ENCODE results near the gene F11R. TPM values are rescaled to one million over a fixed set of nuclear protein-coding genes. Genes with fewer than 3 reads are reported as not detected.
A peak's percentile ranks its signal among the peaks of the same experiment; 100 is the strongest.
"Not testable (repeated sequence)": the region's sequence is repeated elsewhere in the genome, so short reads cannot be mapped to it uniquely, and the experiment has no call there.

The F11R gene
- total RNA-seq, 2 experiments from 2014 or later = 13.9 to 16.2 TPM

- not testable (repeated sequence) for DNase-seq; H3K36me3 Mint-ChIP-seq (ENCODE audit: low read depth); H3K9me3 Mint-ChIP-seq; H3K27me3 Mint-ChIP-seq; H3K27ac Mint-ChIP-seq
- ChIA-PET POLR2A (interaction anchor here (1.8 kb wide), 1 partner anchor 51 kb away, joined by 5 read pairs; the partner anchor contains the start of gene ARHGAP30), CTCF (interaction anchor here (0.7 kb wide), 2 partner anchors 27 to 29 kb away, joined by 4 to 5 read pairs; no protein-coding TSS in a partner anchor)
- Mint-ChIP-seq H3K4me3 (peak overlapping the region; percentile 85), H3K4me1 (peaks cover 34% of the 10 kb centered on the region)
Measured at GRCh38 chr1:161019111-161019660, 1.8 kb downstream of the F11R start.

- POLR2A ChIA-PET = interaction anchor here (1.0 to 1.8 kb wide), 2 partner anchors 27 to 51 kb away, joined by 3 to 5 read pairs; partner anchors contain the start of gene ARHGAP30
- DNase-seq = no peak
- Mint-ChIP-seq H3K36me3 (ENCODE audit: low read depth) (no peaks in the 10 kb centered on the region), H3K4me3 (no peak overlapping the region), H3K27me3 (peaks cover 4% of the 10 kb centered on the region), H3K9me3 (no peaks in the 10 kb centered on the region), H3K27ac (no peak overlapping the region), H3K4me1 (peaks cover 38% of the 10 kb centered on the region)
- CTCF ChIA-PET = interaction anchor here (1.1 kb wide), 1 partner anchor 29 kb away, joined by 3 read pairs; no protein-coding TSS in a partner anchor
Measured at GRCh38 chr1:161018631-161018930, 2.4 kb downstream of the F11R start.

- H3K4me1 Mint-ChIP-seq = peaks cover 44% of the 10 kb centered on the region
- DNase-seq = no peak
- H3K27ac Mint-ChIP-seq = no peak overlapping the region
- H3K9me3 Mint-ChIP-seq = no peaks in the 10 kb centered on the region
- no peak overlapping the region for H3K4me3 Mint-ChIP-seq
- CTCF ChIA-PET = interaction anchor here (1.1 kb wide), 1 partner anchor 28 kb away, joined by 3 read pairs; no protein-coding TSS in a partner anchor
- H3K36me3 Mint-ChIP-seq (ENCODE audit: low read depth) = no peaks in the 10 kb centered on the region
- POLR2A ChIA-PET = interaction anchor here (1.0 to 1.8 kb wide), 2 partner anchors 27 to 52 kb away, joined by 3 to 5 read pairs; partner anchors contain the start of gene ARHGAP30
- peaks cover 4% of the 10 kb centered on the region for H3K27me3 Mint-ChIP-seq
Measured at GRCh38 chr1:161017756-161018630, 3.0 kb downstream of the F11R start.

GRCh38 chr1:161017181-161017580 is 3.8 kb downstream of the F11R start:
- H3K27me3 Mint-ChIP-seq; H3K4me3 Mint-ChIP-seq; H3K9me3 Mint-ChIP-seq; POLR2A ChIA-PET; H3K27ac Mint-ChIP-seq; CTCF ChIA-PET; DNase-seq; H3K36me3 Mint-ChIP-seq (ENCODE audit: low read depth): not testable (repeated sequence)
- peaks cover 45% of the 10 kb centered on the region for H3K4me1 Mint-ChIP-seq

GRCh38 chr1:161016683-161017082 is 4.3 kb downstream of the F11R start:
- H3K27me3 Mint-ChIP-seq; H3K4me3 Mint-ChIP-seq; CTCF ChIA-PET; H3K9me3 Mint-ChIP-seq; DNase-seq; POLR2A ChIA-PET; H3K36me3 Mint-ChIP-seq (ENCODE audit: low read depth): not testable (repeated sequence)
- Mint-ChIP-seq H3K4me1 (peaks cover 44% of the 10 kb centered on the region), H3K27ac (peak overlapping the region; percentile 30)

- Mint-ChIP-seq H3K4me1 (peaks cover 35% of the 10 kb centered on the region), H3K36me3 (ENCODE audit: low read depth) (peaks cover 2% of the 10 kb centered on the region), H3K4me3 (peak overlapping the region; percentile 66), H3K9me3 (no peaks in the 10 kb centered on the region), H3K27me3 (no peaks in the 10 kb centered on the region), H3K27ac (peak overlapping the region; percentile 94)
- peak; percentile 75 for DNase-seq
- CTCF ChIA-PET = interaction anchor here (0.7 to 2.1 kb wide), 9 partner anchors 8 to 84 kb away, joined by 3 to 12 read pairs (median 4); partner anchors contain the start of genes KLHDC9 and USF1
- POLR2A ChIA-PET = interaction anchor here (1.0 to 2.3 kb wide), 11 partner anchors 9 to 176 kb away, joined by 3 to 26 read pairs (median 5); partner anchors contain the start of genes ARHGAP30, KLHDC9, NIT1 and PFDN2
Measured at GRCh38 chr1:161013488-161014230, 7.3 kb downstream of the F11R start.

- H3K36me3 Mint-ChIP-seq (ENCODE audit: low read depth) = peaks cover 2% of the 10 kb centered on the region
- peak overlapping the region; percentile 66 for H3K4me3 Mint-ChIP-seq
- no peak for DNase-seq
- ChIA-PET CTCF (interaction anchor here (0.7 to 2.1 kb wide), 10 partner anchors 9 to 85 kb away, joined by 3 to 12 read pairs (median 4); partner anchors contain the start of genes KLHDC9 and USF1), POLR2A (interaction anchor here (1.0 to 2.3 kb wide), 11 partner anchors 8 to 175 kb away, joined by 3 to 26 read pairs (median 5); partner anchors contain the start of genes ARHGAP30, KLHDC9, NIT1 and PFDN2)
- H3K27ac Mint-ChIP-seq = peak overlapping the region; percentile 94
- H3K27me3 Mint-ChIP-seq = no peaks in the 10 kb centered on the region
- H3K4me1 Mint-ChIP-seq = peaks cover 35% of the 10 kb centered on the region
- no peaks in the 10 kb centered on the region for H3K9me3 Mint-ChIP-seq
Measured at GRCh38 chr1:161013131-161013487, 7.8 kb downstream of the F11R start.

GRCh38 chr1:161012420-161012819 is 8.5 kb downstream of the F11R start:
- ChIA-PET CTCF (interaction anchor here (0.6 to 2.1 kb wide), 8 partner anchors 9 to 156 kb away, joined by 3 to 12 read pairs (median 4); partner anchors contain the start of genes F11R and KLHDC9), POLR2A (interaction anchor here (0.6 to 2.2 kb wide), 5 partner anchors 26 to 175 kb away, joined by 3 to 12 read pairs (median 3); partner anchors contain the start of genes TSTD1 and UFC1)
- peaks cover 2% of the 10 kb centered on the region for H3K36me3 Mint-ChIP-seq (ENCODE audit: low read depth)
- peaks cover 35% of the 10 kb centered on the region for H3K4me1 Mint-ChIP-seq
- no peak overlapping the region for H3K4me3 Mint-ChIP-seq
- peak overlapping the region; percentile 94 for H3K27ac Mint-ChIP-seq
- DNase-seq = no peak
- no peaks in the 10 kb centered on the region for H3K9me3 Mint-ChIP-seq
- H3K27me3 Mint-ChIP-seq = no peaks in the 10 kb centered on the region

GRCh38 chr1:161009602-161010211 is 11.2 kb downstream of the F11R start:
- CTCF ChIA-PET = interaction anchor here (0.7 kb wide), 1 partner anchor 12 kb away, joined by 3 read pairs; no protein-coding TSS in a partner anchor

GRCh38 chr1:161008869-161009510 is 12.0 kb downstream of the F11R start:
- no peak overlapping the region for H3K27ac Mint-ChIP-seq
- H3K9me3 Mint-ChIP-seq = no peaks in the 10 kb centered on the region
- peaks cover 2% of the 10 kb centered on the region for H3K36me3 Mint-ChIP-seq (ENCODE audit: low read depth)
- no peak for DNase-seq
- peaks cover 30% of the 10 kb centered on the region for H3K4me1 Mint-ChIP-seq
- no peaks in the 10 kb centered on the region for H3K27me3 Mint-ChIP-seq
- no peak overlapping the region for H3K4me3 Mint-ChIP-seq
- ChIA-PET CTCF (interaction anchor here (1.3 kb wide), 1 partner anchor 11 kb away, joined by 4 read pairs; no protein-coding TSS in a partner anchor), POLR2A (no interaction called here)

More at GRCh38 chr1:161009602-161010211, 11.2 kb downstream of the F11R start:
- Mint-ChIP-seq H3K4me1 (peaks cover 35% of the 10 kb centered on the region), H3K36me3 (ENCODE audit: low read depth) (peaks cover 2% of the 10 kb centered on the region), H3K27ac (no peak overlapping the region), H3K4me3 (no peak overlapping the region), H3K9me3 (no peaks in the 10 kb centered on the region), H3K27me3 (no peaks in the 10 kb centered on the region)
- POLR2A ChIA-PET = no interaction called here
- DNase-seq = no peak

- no peak overlapping the region for H3K4me3 Mint-ChIP-seq
- POLR2A ChIA-PET = interaction anchor here (1.7 to 1.8 kb wide), 2 partner anchors 9 to 39 kb away, joined by 3 to 5 read pairs; partner anchors contain the start of gene USF1
- no peak overlapping the region for H3K27ac Mint-ChIP-seq
- H3K9me3 Mint-ChIP-seq = no peaks in the 10 kb centered on the region
- CTCF ChIA-PET = interaction anchor here (0.7 to 2.1 kb wide), 6 partner anchors 10 to 324 kb away, joined by 3 to 8 read pairs (median 3); partner anchors contain the start of gene F11R
- peaks cover 17% of the 10 kb centered on the region for H3K4me1 Mint-ChIP-seq
- H3K36me3 Mint-ChIP-seq (ENCODE audit: low read depth) = peaks cover 2% of the 10 kb centered on the region
- no peak for DNase-seq
- no peaks in the 10 kb centered on the region for H3K27me3 Mint-ChIP-seq
Measured at GRCh38 chr1:161007369-161007768, 13.6 kb downstream of the F11R start.
